Parathyroid adenoma (tissue), 2 donors: ENCODE results near the gene GTF2A2.

Experiments used
- H2AFZ ChIP-seq: fragments of 300-600 bp; sonication (generic); one replicate; pipeline ENCODE4 v1.7.0; 2017; ENCODE audit warnings: antibody characterized with exemption, mild to moderate bottlenecking
- H3K27ac ChIP-seq: fragments of 300-600 bp; sonication (generic); one replicate; pipeline ENCODE4 v1.7.0; 2017
- H3K27me3 ChIP-seq: fragments of 300-600 bp; sonication (generic); one replicate; pipeline ENCODE4 v1.7.0; 2017; ENCODE audit warnings: low read length; ENCODE audit not compliant: control insufficient read depth, insufficient read depth
- H3K36me3 ChIP-seq: fragments of 300-600 bp; sonication (generic); one replicate; pipeline ENCODE4 v1.7.0; 2017; ENCODE audit warnings: low read length; ENCODE audit not compliant: control insufficient read depth, insufficient read depth
- H3K4me1 ChIP-seq: fragments of 300-600 bp; sonication (generic); one replicate; pipeline ENCODE4 v1.7.0; 2017; ENCODE audit warnings: control low read depth
- H3K4me2 ChIP-seq: fragments of 300-600 bp; sonication (generic); one replicate; pipeline ENCODE4 v1.7.0; 2017; ENCODE audit warnings: low read length
- H3K4me3 ChIP-seq: fragments of 300-600 bp; sonication (generic); one replicate; pipeline ENCODE4 v1.7.0; 2017; ENCODE audit warnings: low read depth, low read length
- H3K79me2 ChIP-seq: fragments of 300-600 bp; sonication (generic); one replicate; pipeline ENCODE4 v1.7.0; 2017; ENCODE audit warnings: control low read depth
- H3K9ac ChIP-seq: fragments of 300-600 bp; sonication (generic); one replicate; pipeline ENCODE4 v1.7.0; 2017; ENCODE audit warnings: mild to moderate bottlenecking
- H3K9me3 ChIP-seq: fragments of 300-600 bp; sonication (generic); one replicate; pipeline ENCODE4 v1.7.0; 2017; ENCODE audit warnings: low read length; ENCODE audit not compliant: control insufficient read depth
- CTCF ChIP-seq: fragments of 300-600 bp; sonication (generic); IDR thresholded peaks from one replicate; pipeline ENCODE4 v1.7.0; 2017; ENCODE audit warnings: antibody characterized with exemption, mild to moderate bottlenecking
- donor health status: primary hyperparathyroidism.

The GTF2A2 gene

DNA sequence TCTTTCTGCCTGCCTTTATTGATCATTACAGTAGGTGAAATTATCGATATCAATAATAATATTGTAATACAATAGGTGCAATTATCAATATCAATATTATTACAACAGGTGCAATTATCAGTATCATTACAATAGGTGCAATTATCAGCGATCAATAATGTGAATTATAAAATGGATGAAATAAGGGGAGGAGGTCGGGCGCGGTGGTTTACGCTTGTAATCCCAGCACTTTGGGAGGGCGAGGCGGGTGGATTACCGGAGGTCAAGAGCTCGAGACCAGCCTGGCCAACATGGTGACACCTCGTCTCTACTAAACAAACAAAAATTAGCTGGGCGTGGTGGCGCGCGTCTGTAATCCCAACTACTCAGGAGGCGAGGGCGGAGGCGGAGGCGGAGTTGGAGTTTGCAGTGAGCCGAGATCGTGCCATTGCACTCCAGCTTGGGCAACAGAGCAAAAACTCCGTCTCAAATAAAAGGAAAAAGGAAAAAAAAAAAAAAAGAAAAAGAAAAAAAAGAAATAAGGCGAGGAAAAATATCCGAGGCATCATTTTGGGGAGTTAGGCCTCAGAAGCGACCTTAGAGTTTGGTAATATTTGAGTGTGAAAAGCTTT, 32.4 kb upstream of the GTF2A2 start:
- Histone ChIP-seq H3K27me3 (no peaks in the 10 kb centered on the region), H3K27ac (peak overlapping the region; percentile 93), H3K4me1 (peaks cover 3% of the 10 kb centered on the region), H3K79me2 (no peaks in the 10 kb centered on the region), H3K4me2 (peak overlapping the region; percentile 70), H3K9ac (no peak overlapping the region), H3K4me3 (peak overlapping the region; percentile 94), H2AFZ (peak overlapping the region; percentile 85), H3K36me3 (no peaks in the 10 kb centered on the region), H3K9me3 (no peaks in the 10 kb centered on the region)
- TF ChIP-seq CTCF: no peak

DNA sequence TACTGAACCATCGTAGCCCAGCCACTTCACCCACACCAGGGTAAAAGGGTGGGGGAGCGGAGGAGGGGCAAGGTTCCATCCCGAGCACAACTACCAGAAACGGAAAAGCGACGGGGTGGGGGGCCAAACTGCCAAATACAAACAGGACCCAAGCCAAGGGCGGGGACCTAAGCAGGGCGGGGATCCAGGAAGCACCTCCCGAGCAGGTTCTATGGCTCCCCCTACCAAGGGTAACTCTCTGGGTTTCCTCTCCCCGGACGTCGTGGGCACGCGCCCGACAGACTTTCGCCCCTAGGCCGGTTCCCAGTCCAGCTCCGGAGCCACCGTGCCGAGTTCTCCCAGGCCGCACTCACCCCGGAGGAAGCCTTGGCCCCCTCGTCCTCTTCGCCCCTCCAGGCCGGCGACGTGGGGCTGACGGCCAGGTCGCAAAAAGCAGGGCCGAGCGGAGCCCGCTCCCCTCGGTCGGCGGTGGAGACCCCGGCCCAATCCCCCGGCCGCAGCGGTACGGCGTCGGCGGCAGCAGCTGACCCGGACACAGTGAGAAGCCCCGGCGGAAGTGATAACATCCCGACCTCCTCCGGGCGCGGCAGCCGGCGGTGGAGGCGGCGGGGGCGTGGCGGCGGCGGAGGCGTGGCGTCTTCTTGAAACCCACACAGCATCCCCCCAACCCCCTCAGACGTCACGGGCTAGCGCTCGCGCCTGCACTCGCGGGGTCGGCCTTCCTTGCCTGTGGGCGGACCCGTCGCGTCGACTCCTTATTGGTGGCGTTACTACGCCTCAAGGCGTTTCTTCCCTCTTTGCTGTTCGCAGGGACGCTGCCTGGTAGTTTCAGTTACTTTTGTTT, 31.7 kb upstream of the GTF2A2 start, which contains the start of gene BNIP2:
TSS of gene BNIP2 (minus strand) at position 539 of the 844 bp plus-strand sequence. CDS start 6,863 bp downstream, outside the sequence.
- Histone ChIP-seq H3K79me2 (no peaks in the 10 kb centered on the region), H3K9me3 (no peaks in the 10 kb centered on the region), H3K27ac (peak within 1 kb of the TSS; percentile 93), H3K4me1 (peaks cover 3% of the 10 kb centered on the region), H3K36me3 (no peaks in the 10 kb centered on the region), H3K27me3 (no peaks in the 10 kb centered on the region), H3K4me3 (peak within 1 kb of the TSS; percentile 94), H3K9ac (peak within 1 kb of the TSS; percentile 57), H3K4me2 (peak within 1 kb of the TSS; percentile 89), H2AFZ (peak within 1 kb of the TSS; percentile 85)
- no peak for TF ChIP-seq CTCF

DNA sequence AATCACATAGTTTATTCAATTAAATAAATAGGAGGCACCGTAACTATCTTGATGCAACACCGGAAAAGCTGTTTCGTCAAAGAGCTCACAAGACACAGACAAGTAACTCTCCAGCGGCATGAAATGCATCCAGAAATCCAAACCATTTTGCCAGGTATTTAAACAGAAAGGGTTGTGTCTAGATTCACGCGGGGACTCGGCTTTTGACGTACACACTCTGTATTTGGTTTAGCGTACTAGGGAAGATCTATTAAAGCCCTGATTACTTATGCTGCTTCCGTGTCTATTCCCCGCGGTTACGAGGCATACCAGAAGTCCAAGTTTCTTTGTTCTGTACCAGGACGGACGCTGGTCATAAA, 31.1 kb upstream of the GTF2A2 start:
- no peak overlapping the region for H3K9ac ChIP-seq
- no peaks in the 10 kb centered on the region for H3K36me3 ChIP-seq
- H3K27ac ChIP-seq: peak overlapping the region; percentile 93
- peak overlapping the region; percentile 85 for H2AFZ ChIP-seq
- no peaks in the 10 kb centered on the region for H3K27me3 ChIP-seq
- H3K4me3 ChIP-seq: peak overlapping the region; percentile 94
- H3K79me2 ChIP-seq: no peaks in the 10 kb centered on the region
- H3K4me2 ChIP-seq: peak overlapping the region; percentile 89
- no peak for TF ChIP-seq CTCF
- peaks cover 3% of the 10 kb centered on the region for H3K4me1 ChIP-seq
- H3K9me3 ChIP-seq: no peaks in the 10 kb centered on the region

- Histone ChIP-seq H3K9ac (no peak overlapping the region), H3K79me2 (no peaks in the 10 kb centered on the region)
- TF ChIP-seq CTCF: no peak
Observed at GRCh38 chr15:59687836-59688235, 30.5 kb upstream of the GTF2A2 start.

More at GRCh38 chr15:59687836-59688235, 30.5 kb upstream of the GTF2A2 start:
- Histone ChIP-seq H3K9me3 (no peaks in the 10 kb centered on the region), H3K27me3 (no peaks in the 10 kb centered on the region), H3K4me1 (peaks cover 3% of the 10 kb centered on the region), H2AFZ (no peak overlapping the region), H3K36me3 (no peaks in the 10 kb centered on the region), H3K4me3 (peak overlapping the region; percentile 94), H3K4me2 (peak overlapping the region; percentile 89), H3K27ac (peak overlapping the region; percentile 93)
